NAMALWA (cell line): Measurements from ENCODE around the gene HDAC7.
A peak's percentile ranks its signal among the peaks of the same experiment; 100 is the strongest.

ENCODE experiments used
- DNase-seq: peaks from one replicate; pipeline ENCODE4 v3.0.0-alpha.2; 2015; ENCODE audit warnings: low spot score

Gene HDAC7

DNA sequence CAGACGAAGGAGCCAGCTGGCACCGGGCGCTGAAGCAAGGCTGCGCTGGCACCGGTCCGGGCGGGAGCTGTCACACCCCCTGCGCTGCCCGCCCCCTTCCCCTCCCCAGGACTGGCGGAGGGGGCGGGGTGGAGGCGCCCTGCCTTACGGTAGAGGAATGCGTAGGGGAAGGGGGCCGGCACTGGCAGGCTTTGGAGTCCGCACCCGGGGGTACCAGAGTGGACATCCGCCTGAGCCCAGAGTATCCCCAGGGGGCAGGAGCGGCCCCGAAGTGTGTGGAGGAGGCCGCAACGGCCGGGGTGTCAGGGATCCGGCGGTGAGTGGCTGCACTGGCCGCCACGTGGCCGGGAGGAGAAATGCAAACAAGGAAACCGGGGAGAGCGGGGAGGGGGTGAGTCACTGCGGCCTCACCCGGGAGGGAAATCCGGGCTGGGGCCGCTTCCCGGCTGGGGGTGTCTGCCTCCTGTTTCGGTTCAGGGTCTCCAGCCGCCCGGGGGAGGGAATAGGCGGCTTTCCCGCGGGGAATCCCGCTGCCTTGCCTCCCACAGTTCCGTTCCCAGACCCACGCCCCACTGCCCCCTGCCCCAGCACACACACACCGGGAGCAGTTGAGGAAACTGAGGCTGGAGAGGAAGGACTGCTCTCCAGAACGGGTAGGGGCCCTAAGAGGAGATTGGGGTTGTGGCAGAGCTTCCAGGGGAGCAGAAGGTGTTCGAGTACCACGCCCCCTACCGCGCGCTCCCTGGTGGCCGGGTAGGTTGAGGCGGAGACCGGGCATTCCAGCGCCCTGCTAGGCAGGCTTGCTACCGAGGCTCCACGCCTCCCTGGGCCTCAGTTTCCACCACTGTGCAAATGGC, 60.6 kb downstream of the HDAC7 start, which contains the start of gene RAPGEF3:
Gene RAPGEF3 (minus strand): TSS at position 47 of the 857 bp plus-strand sequence. CDS start 324 bp downstream, outside the sequence.
- DNase-seq = peak; percentile 74

DNA sequence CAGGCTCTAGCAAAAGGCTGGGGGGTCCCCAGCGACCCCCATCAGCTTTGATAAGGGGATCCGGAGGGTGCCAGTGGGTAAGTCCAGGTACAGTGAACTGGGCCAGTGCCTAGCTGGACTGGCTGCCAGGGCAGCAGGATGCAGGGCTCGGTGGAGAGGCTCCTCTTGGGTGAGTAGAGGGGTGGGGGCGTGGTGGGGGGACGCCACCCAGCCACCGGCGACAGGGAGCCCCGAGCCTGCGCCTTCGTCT, 61.2 kb downstream of the HDAC7 start:
- no peak for DNase-seq

DNA sequence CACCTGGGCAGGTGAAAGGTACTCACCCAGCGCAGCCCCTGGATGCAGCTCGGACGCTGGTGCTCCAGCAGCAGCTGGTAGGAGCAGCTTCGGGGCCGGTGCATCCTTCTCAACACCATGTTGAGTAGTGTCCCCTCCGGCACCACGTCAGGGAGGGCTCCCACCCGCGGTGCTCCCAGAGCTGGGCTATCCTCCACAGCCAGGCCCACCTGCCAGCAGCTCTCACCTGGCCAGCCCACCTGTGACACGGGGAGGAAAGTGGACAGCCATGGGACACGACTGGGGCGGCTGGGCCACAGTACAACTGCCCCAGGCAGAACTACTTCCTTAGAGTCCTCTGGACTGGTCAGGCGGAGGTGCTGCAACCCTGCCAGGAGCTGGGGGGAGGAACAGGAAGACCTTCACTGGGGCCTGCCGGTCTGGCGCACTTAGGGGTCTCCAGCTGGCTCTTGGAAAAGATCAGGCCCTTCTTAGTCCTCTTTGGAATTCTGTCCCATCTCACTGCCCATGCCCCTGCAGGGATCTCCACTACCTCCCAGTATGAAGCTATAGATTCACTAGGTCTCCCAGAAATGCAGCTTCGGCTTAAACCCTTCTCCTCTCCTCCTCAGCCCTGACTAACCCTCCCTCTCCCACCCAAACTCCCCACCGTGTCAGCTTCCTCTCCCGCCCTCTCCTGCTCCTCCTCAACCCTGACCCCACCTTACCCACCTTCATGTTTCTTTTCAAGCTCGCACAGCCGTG, 61.7 kb downstream of the HDAC7 start:
- no peak for DNase-seq

DNA sequence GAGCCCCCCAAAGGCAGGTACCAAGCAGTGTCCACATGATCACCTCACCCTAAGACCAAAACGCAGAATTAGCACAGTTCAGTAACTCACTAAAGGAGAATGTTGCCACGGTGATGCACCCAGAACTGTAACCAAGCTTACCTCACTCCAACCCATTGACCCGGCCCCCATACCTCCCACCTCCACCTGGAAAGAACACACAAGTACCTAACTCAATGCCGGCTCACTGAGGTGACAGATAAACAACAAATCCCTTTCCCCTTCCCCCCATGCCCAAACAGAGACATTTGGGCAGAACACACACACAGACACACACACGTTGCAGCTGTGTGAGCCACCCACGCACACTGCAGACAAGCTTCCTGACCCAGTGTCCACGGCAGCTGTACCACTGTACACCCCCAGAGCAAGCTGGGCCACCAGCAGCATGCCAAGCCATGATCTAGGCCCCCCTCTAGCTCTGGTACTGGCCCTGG, 62.3 kb downstream of the HDAC7 start:
- no peak for DNase-seq

DNA sequence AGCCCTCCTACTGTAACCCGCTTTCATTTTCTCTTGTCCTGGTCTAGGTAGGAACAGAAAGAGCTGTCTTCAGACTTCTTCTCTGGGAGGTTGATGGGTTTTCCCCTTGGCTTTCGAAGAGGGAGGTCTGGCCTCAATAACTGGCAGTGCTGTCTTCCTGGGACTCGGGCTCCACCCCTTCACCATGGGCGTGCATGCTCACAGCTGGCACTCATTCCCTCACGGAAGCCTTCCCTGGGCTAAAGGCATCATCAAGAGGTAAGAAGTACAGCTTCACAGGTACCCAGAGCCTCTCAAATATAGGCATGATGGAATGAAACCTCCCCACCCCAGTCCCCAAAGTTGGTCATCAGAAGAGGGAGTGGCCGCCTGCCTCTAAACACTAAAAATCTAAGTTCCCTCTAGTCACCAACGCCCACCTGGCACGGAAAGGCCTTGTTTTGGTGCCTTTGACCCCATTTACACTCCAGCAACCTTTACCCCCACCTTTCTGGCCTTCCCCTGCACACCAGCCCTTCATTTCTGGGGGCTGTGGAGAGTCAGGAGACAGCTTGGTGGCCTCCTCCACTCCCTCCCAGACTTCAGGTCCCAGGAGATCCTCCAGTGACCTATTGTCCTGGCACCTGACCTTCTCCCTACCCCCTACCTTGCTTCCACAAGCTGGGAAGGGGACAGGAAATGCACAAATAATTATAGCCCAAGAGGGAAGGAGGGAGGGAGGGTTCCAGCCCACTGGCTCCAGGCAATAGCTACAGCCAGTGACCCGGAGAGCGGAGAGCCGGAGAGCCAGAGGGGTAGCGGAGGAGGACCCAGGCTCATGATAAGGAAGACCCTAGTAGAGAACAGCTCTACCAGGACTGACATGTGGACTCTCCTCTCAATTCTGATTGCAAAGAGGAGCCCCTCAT, 63.8 kb downstream of the HDAC7 start:
- no peak for DNase-seq

DNA sequence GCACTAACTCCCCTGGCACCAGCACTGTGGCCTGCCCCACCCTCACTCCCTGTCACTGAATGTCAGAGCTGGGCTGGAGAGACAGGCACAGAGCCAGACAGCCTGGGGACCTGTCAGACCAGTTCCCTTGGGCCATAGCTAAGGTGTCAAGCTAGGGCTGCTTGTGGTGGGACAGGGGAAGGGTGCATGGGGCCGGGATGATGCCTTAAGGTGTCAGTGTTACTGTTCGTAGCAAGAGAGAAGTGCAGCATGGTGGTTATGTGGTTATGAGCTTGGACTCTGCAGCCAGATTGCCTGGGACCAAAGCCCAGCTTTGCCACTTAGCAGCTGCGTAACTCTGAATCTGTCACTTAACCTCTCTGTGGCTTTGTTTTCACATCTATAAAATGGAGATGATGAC, 64.8 kb downstream of the HDAC7 start:
- DNase-seq = no peak

DNA sequence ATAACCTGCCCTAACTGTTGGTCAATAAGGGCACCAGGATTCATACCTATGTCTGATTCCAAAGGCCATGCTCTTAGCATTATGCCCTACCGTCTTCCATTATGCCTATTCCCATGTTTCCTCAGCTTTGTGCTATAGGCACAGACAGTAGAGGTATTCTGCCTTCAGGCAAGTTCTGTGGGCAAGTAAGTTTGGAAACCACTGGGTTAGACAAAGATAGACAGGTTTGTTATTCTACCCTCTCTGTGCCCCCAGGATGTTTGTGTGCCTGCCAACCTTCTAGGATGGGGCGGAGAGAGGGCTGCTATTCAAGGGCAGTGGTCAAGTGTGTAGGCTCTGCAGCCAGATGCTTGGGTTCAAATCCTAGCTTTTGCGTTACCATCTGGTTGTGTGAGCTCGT, 65.6 kb downstream of the HDAC7 start:
- no peak for DNase-seq

DNA sequence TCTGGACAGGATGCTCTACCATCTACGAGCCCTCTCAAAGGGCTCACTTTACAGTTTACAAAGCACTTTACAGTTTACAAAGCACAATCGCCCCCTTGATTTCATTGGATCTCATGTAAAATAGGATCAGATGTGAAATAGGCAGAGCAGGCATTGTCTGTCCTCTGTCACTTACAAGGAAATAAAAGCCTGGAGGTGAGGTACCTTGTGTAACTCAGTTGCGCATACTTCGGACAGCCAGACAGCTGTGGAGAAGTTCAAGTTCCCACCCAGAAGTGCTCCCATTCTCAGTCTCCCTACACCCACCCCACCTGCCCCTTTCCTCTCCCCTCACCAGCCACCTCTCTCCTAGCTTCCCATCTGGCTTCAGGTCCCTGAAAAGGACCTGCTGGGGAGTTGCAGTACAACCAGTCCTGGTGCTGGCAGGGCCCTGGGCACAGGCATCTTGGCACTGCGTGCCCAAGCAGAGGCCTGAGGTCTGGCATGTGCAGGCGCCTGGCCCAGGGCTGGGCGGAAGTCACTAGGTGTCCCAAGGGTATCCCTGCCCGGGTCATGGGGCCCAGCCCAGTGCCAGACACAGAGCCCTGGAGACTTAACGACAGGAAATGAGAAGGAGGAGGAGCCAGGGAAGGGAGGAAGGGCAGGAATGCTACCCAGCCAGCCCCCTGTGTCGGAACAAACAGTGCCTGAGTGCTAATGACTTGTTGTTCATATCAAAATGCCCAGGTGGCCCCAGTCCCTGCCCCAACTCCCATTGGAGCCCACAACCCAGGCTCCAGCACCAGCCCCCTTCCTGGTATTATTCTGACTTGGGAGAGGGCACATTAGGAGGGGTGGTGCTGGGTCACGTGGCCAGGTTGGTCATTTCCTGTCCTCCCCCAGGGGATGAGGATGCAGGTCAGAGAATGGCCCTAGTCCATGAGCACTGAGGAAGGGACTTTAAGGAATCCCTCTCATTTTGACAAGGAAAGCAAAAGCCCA, 66.4 kb downstream of the HDAC7 start:
- DNase-seq = no peak

DNA sequence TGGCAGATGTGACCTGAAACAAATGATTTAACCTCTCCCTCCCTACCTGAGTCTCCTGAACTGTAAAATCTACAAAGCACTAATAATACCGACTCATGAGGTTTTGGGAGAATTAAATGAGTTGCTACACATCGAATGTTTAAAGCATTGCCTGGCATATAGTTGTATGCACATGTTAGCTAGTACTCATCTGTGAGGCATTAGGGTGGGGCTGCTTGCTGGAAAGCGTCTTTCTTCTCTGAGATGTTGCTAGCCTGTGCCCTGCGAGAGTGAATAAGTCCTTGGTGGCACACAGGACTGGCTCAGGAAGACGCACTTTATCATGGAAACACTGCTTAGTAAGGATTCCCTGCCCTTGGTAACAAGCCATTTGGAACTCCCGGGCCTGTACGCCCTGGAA, 67.2 kb downstream of the HDAC7 start:
- DNase-seq = no peak

DNA sequence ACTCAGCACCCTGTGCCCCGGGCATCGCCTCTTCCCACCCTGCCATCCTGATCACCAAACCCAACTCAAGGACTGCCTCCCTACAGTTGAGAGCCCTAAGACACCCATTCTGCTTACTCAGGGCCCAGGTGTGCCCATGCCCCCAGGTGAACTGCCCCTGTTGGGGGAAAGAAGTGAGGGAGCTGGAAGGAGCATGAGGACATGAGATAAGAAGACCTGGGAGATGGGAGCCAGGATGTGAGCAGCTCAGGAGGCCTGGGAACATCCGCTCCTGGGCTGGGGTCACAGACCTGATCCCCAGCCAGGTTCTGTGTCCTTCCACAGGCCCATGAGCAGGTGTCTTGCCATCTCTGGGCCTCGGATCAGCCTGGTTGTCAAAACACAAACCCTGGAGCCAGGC, 67.6 kb downstream of the HDAC7 start:
- DNase-seq = no peak

DNA sequence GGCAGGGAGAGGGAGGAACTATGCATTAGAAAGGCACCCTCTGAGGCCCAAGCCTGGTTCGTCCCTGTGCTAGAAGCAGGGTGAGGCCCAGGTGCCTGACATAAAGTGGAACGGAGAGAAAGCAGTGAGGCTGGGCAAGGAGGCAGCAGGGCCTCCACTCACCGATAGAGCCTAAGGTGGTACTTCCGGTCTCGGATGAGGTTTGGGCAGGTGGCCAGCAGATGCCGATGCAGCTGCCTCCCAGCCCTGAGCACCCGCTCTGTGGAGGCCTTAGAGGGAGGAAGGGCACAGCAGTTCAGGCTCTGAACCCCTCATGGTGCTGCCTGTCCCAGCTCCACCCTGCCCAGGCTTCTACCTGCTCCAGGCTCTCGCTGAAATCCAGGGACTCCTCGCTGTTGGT, 68.1 kb downstream of the HDAC7 start:
- DNase-seq = no peak

DNA sequence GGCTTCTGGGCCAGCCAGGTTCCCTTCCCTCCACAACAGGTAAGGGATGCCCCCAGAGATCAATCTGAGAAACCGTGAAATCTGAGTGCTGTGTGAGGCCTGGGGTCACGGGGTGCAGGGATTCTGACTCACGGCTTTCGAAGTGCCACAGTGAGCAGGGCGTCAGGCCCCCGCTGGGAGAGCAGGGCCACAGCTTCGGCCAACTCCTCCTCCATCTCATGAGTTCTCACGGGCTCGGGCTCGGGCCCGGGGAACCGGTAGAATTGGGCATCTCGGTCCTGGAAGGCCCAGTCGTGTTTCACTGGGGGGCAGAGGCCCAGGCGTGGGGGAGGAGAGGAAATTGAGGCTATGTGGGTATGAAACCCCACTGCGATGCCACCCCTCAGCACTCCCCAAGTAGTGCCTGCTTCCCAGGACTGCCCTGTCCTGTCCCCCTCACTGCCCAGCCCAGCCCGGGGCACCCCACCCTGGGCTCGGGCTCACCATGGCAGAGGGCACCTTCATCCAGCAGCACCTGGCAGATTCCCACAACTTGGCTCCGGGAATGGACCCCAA, 68.7 kb downstream of the HDAC7 start:
- DNase-seq = no peak

DNA sequence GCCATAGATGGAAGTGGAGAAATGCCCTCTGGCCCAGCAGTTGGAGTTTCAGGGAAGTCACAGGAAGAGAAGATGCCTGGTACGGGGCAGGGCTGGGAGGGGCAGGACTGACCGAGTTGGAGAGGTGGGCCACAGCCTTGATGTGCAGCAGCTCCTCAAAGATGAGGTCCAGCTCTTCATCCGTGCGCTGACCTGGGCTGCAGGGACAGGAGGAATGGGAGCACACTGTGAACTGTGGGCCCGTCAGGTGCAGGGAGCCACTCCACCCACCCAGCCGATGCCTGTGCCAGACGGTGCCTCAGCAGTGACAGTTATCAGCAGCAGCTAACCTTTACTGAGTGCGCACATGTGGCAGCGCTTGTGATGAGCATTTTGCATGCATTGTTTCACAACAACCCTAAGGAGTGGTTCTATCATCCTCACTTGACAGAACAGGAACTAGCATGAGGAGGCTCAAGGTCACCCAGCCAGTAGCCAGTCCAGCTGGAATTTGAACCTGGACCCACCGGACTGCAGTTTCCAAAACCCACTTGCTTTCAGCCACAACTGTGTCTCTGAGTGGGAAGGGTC, 69.4 kb downstream of the HDAC7 start:
- no peak for DNase-seq

DNA sequence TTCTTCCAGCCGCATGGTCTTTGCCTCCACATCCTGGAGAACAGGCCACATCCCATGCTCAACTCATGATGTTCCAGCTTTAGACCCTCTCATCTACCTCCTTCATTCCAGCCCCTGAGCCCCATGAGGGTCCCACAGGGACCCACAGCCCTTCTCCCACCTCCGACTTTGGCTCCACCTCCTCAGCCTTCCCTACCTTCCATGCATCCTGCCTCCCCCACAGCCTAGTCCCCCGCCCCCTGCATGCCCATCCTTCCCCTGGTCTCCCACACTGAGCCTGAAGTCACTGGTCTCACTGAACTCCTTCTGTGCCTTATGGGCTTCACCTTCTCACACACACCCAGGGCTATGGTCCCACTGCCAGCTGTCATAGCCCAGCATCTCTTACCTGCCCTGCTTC, 70.8 kb downstream of the HDAC7 start:
- no peak for DNase-seq

DNA sequence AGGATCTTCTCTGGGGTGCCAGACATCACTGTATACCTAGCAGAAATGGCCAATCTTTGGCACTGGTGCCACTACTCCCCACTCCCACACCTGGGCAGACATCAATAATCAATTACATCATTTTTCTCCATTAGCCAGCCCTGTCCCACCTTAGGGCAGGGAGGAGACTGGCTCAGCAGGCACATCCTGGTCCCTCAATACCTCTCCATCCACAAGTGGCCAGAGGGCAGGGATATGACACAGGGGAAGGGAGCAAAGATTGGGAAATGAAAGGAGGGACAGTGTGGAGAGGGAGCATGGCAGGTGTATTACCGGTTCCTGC, 71.2 kb downstream of the HDAC7 start:
- DNase-seq = no peak

DNA sequence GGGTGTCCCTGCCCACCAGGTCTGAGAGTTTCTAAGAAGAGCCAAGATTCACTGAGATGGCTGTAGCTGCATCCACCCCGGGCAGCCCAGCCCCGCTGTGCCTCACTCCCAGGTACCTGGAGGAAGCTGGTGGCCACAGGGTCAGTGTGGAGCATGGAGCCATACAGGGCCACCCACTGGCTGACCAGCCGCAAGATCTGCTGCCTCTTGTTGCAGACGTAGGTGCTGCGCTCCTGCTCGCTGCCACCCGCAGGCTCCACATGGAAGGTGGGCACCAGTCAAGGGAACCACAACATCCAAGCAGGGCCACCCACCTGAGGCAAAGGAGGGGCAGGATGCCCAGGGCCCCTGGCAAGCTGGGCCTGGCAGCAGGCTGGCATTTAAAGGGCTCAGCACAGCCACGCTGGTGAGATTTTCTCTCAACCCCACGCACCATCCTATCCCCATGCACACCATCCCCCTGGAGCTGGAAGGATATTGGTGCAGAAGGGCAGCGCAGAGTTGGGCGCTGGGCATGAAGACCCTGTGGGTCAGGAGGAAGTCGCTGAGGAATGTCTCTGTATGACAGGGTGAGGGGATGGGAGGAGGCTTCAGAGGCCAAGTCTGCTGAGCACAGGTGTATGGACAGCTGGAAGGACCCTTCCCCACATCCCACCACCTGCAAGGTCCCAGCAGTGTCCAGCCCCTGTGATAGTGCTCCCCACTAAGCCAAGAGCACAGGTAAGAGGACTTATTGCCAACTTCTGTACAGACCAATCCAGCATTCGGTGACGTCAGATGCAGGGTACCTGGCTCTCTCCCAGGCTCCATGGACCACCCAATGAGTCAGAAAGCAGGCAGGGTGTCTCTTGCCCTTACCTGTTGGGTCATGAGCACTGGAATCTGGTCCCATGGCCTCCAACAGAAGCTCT, 71.9 kb downstream of the HDAC7 start:
- DNase-seq = no peak

DNA sequence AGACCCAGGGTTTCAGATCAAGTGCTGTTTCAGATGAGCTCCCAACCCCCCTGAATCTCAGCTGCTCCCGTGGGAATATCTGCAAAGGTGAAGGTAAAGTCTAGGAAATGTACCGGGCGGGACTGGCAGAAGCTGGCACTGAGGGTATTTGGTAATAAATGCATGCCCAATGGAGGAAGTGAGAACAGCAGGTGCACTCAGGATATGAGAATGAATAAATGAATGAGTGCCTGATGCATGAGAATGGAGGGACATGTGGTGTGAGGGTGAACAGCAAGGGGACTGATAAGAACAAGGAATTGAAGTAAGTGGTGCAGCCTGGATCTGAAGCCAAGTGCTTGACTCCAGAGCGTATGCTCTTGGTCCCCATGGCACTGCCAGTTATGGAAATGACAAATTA, 72.6 kb downstream of the HDAC7 start:
- DNase-seq = peak; percentile 60

DNA sequence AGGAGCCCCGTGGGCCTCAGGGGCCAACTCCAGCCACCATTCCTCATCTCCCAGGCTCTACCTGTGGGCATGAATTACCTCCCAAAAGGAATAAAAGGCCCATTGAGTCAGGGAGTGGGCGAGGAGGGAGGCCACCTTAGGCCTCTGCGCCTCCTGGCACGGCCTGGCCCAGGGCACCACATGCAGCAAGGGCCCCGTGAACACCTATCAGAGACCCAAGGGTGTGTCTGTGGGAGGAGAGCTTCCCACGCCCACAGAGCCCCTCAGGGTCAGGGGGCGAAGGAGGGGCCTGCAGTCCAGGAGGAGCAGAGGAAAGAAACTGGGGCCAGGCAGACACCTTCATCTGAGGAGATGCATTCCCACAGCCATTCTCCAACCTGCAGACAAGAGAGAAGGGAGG, 73.2 kb downstream of the HDAC7 start:
- DNase-seq = no peak

DNA sequence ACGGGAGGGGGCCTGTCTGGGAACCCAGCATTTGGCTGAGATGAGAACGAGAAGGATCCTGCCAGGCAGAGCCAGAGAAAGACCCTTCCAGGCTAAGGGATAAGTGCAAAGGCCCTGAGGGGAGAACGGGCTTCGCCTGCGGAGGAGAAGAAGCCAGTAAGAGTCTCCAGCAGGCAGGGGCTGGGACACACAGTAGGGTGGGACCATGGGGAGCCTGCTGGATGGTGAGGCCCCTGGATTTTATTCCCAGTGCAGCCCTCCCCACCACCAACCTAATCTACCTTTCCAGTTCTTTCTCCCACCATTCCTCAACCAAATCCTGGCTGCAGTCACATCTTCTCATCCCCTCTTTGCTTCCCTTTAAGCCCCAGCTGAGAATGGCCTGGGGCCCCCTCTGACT, 73.6 kb downstream of the HDAC7 start:
- no peak for DNase-seq
